AG09309 (cell line): Measurements from ENCODE around the gene RAPGEFL1.
"Not testable (repeated sequence)": the region's sequence is repeated elsewhere in the genome, so short reads cannot be mapped to it uniquely, and the experiment has no call there.

ENCODE experiments used
- DNase-seq: peaks from one replicate; pipeline ENCODE4 v3.0.0-alpha.2; 2010; ENCODE audit warnings: low read depth
- H3K4me3 ChIP-seq: 2 replicates; pipeline ENCODE4 v1.5.1; 2011; ENCODE audit warnings: mild to moderate bottlenecking, low read depth, low read length, moderate library complexity; ENCODE audit not compliant: control insufficient read depth
- TF ChIP-seq, protein P1 (sequence below): IDR thresholded peaks from 2 replicates; pipeline ENCODE4 v1.5.1; 2011; ENCODE audit warnings: mild to moderate bottlenecking, low read depth, low read length, inconsistent platforms; ENCODE audit not compliant: insufficient read depth, control insufficient read depth; ENCODE audit errors: missing control alignments

RAPGEFL1 gene

DNA sequence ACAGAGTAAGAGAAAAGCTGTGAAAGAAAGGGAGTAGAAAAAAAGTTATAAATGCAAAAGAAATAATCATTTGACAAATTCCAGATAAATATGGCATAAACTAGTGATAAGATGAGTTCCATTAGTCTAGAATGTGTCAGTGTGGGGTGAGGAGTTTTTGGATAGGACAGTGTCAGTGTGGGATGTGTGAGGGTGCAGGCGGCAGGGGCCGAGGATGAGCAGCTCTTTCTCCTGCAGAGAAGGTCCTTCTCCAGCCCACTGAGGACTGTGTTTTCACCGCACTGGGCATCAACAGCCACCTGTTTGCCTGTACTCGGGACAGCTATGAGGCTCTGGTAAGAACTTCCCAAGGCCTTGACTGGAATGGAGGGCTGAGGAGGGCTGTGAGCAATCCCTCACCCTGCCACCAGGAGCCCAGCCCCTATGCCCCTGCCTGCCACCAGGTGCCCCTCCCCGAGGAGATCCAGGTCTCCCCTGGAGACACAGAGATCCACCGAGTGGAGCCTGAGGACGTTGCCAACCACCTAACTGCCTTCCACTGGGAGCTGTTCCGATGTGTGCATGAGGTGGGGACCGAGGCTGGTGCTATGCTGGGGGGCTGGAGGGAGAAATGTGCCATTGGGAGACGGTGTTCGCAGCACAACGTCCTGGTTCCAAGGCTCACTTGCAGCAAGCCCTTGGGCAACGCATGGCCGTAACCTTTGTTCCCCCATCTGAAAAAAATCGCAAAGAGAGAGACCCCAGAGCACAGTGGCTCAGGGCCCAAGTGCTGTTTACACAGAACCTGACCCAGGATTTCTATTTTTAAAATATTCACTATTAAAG, 13.1 kb downstream of the RAPGEFL1 start:
- H3K4me3 ChIP-seq = no peak overlapping the region
- TF ChIP-seq, protein P1, sequence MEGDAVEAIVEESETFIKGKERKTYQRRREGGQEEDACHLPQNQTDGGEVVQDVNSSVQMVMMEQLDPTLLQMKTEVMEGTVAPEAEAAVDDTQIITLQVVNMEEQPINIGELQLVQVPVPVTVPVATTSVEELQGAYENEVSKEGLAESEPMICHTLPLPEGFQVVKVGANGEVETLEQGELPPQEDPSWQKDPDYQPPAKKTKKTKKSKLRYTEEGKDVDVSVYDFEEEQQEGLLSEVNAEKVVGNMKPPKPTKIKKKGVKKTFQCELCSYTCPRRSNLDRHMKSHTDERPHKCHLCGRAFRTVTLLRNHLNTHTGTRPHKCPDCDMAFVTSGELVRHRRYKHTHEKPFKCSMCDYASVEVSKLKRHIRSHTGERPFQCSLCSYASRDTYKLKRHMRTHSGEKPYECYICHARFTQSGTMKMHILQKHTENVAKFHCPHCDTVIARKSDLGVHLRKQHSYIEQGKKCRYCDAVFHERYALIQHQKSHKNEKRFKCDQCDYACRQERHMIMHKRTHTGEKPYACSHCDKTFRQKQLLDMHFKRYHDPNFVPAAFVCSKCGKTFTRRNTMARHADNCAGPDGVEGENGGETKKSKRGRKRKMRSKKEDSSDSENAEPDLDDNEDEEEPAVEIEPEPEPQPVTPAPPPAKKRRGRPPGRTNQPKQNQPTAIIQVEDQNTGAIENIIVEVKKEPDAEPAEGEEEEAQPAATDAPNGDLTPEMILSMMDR = peak; percentile 35
- no peak for DNase-seq

DNA sequence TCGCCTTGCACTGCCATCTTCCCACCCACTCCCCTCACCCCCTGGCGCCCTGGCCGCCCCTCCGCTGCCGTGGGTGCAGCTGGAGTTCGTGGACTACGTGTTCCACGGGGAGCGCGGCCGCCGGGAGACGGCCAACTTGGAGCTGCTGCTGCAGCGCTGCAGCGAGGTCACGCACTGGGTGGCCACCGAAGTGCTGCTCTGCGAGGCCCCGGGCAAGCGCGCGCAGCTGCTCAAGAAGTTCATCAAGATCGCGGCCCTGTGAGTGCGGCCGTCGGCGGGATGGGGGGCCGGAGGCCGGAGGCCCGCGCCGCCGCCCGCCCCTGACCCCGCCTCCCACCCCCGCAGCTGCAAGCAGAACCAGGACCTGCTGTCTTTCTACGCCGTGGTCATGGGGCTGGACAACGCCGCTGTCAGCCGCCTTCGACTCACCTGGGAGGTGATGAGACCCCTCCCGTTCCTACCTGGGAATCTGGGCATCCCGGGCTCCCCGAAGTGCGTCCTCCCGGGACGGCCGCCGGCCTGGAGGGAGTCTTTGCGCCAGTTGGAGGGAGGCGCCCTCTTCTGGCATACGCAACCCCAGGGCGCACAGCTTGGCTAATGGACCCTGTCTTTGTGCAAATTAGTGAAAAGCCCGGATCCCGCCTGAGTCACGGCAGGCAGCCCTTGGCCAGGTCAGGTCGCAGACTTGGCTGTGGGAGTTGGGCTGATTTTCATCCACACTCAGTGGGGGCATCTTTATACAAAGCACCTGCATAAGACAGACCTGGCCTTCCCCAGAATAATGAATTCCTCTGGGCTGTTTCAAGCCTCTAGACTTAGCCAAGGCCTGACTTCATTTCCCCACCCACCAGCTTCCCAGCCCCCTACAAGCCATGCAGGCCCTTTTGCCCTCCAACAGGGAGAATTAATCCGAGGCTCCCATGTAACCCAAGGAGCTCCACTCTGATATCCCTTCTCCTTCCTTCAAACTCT, 14.3 kb downstream of the RAPGEFL1 start:
- H3K4me3 ChIP-seq = peak overlapping the region; percentile 54
- no peak for DNase-seq
- TF ChIP-seq, protein P1 = peak; percentile 87

DNA sequence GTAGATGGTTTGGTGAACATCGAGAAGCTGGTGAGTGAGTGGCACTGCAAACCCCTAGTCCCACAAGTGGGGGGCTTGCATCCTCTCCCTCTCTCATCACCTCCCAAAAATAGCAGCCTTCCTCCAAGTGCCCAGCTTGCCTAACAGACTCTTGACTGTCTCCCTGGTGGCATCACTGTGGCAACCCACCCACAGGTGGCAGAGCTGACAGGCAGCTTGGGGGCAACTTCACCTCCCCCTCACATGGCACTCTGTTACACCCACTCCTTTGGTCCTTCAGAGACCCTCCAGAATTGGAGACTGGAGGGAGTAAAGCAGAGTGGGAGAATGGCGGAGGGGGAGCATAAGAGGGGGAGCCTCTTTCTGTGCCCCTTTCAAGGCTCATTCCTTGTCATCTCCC, 15.7 kb downstream of the RAPGEFL1 start:
- H3K4me3 ChIP-seq = no peak overlapping the region
- TF ChIP-seq, protein P1 = no peak
- no peak for DNase-seq

DNA sequence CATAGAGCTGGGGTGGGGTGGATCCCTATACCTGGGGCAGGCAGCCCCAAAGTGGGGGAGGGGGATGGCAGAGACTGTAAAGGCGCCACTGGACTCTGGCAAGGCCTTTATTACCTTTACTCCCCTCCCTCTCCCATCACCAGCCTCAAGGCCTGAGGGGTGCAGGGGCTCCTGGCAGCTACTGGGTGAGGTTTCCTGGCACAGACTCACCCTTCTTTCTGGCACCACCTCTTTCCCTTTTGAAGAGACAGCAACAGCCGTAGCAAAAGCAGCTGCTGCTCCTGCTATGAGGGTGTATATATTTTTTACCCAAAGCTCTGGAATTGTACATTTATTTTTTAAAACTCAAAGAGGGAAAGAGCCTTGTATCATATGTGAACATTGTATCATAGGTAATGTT, 17.6 kb downstream of the RAPGEFL1 start:
- TF ChIP-seq, protein P1 = no peak
- DNase-seq = no peak

DNA sequence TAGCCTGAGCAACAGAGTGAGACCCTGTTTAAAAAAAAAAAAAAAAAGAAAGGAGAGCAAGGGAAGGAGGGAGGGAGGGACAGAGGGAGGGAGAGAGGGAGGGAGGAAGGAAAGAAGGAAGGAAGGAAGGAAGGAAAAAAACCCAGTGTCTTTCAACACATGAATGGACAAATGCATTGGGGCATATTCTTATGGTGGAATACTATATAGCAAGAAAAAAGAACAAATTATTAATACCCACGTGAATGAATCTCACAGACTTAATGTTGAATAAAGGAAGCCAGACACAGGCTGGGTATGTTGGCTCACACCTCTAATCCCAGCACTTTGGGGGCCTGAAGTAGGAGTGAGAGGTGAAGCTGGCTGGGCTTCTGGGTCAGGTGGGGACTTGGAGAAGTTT, 20.3 kb downstream of the RAPGEFL1 start:
- no peak for DNase-seq
- TF ChIP-seq, protein P1 = no peak
- H3K4me3 ChIP-seq = no peak overlapping the region

More for the DNA sequence above, 17.6 kb downstream of the RAPGEFL1 start:
- no peak overlapping the region for H3K4me3 ChIP-seq

DNA sequence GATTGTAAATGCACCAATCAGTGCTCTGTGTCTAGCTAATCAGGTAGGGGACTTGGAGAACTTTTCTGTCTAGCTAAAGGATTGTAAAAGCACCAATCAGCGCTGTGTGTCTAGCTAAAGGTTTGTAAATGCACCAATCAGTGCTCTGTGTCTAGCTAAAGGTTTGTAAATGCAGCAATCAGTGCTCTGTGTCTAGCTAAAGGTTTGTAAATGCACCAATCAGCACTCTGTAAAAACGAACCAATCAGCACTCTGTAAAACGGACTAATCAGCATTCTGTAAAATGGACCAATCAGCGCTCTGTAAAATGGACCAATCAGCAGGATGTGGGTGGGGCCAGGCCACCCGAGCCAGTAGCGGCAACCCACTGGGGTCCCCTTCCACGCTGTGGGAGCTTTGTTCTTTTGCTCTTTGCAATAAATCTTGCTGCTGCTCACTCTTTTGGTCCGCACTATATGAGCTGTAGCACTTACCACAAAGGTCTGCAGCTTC, 20.7 kb downstream of the RAPGEFL1 start:
- not testable (repeated sequence) for H3K4me3 ChIP-seq, DNase-seq
